ENCODE data around the gene CYP4Z1. TPM values are rescaled to one million over a fixed set of nuclear protein-coding genes. Genes with fewer than 3 reads are reported as not detected.

Gene CYP4Z1
- not detected in 2 replicates for polyA plus RNA-seq (2011; rRNA removed)
- polyA minus RNA-seq (2011; rRNA and poly(A)+ RNA removed) = not detected in 2 replicates

- ChIA-PET POLR2A (no interaction called here), CTCF (no interaction called here)
- no peak for DNase-seq (ENCODE audit: low read depth, low spot score)
- no peak within 1 kb of the TSS for H3K4me3 ChIP-seq (ENCODE audit: low read depth, low read length)
- H3K27ac ChIP-seq (ENCODE audit: low read depth, low read length) = no peak within 1 kb of the TSS
- no peak for TF ChIP-seq CTCF (IDR thresholded peaks at IDR 0.05; ENCODE audit: low read depth, low read length)
- no peaks in the 10 kb centered on the region for H3K27me3 ChIP-seq (ENCODE audit: control insufficient read depth, insufficient read depth, low read length)
- H3K9me3 ChIP-seq (ENCODE audit: control insufficient read depth, insufficient read depth, low read length) = no peaks in the 10 kb centered on the region
Observed at GRCh38 chr1:47067097-47067594, at the start of gene CYP4Z1. CYP4Z1 (plus strand) TSS chr1:47067231; CDS start chr1:47067491, 260 bp downstream.

GRCh38 chr1:47021070-47021469 lies 46.0 kb upstream of the CYP4Z1 start:
- CTCF ChIA-PET = no interaction called here
- Histone ChIP-seq H3K27ac (ENCODE audit: low read depth, low read length) (no peak overlapping the region), H3K4me3 (ENCODE audit: low read depth, low read length) (no peak overlapping the region), H3K27me3 (ENCODE audit: control insufficient read depth, insufficient read depth, low read length) (no peaks in the 10 kb centered on the region), H3K9me3 (ENCODE audit: control insufficient read depth, insufficient read depth, low read length) (no peaks in the 10 kb centered on the region; the same call in 1 of the 2 replicates)
- DNase-seq (ENCODE audit: low read depth, low spot score) = no peak
- no peak for TF ChIP-seq CTCF (IDR thresholded peaks at IDR 0.05; ENCODE audit: low read depth, low read length)
- POLR2A ChIA-PET = no interaction called here

- CTCF ChIA-PET = no interaction called here
- Histone ChIP-seq H3K27me3 (ENCODE audit: control insufficient read depth, insufficient read depth, low read length) (no peaks in the 10 kb centered on the region), H3K4me3 (ENCODE audit: low read depth, low read length) (no peak within 1 kb of the TSS), H3K27ac (ENCODE audit: low read depth, low read length) (no peak within 1 kb of the TSS), H3K9me3 (ENCODE audit: control insufficient read depth, insufficient read depth, low read length) (no peaks in the 10 kb centered on the region; the same call in 1 of the 2 replicates)
- TF ChIP-seq CTCF (IDR thresholded peaks at IDR 0.05; ENCODE audit: low read depth, low read length) = no peak
- POLR2A ChIA-PET = no interaction called here
- no peak for DNase-seq (ENCODE audit: low read depth, low spot score)
Observed at GRCh38 chr1:47023268-47024140, 43.5 kb upstream of the CYP4Z1 start, which contains the start of gene CYP4X1. CYP4X1 (plus strand) TSS chr1:47023669; CDS start chr1:47023818, 149 bp downstream.

GRCh38 chr1:47024141-47024801 lies 42.8 kb upstream of the CYP4Z1 start:
- no peak overlapping the region for H3K4me3 ChIP-seq (ENCODE audit: low read depth, low read length)
- TF ChIP-seq CTCF (IDR thresholded peaks at IDR 0.05; ENCODE audit: low read depth, low read length) = no peak
- no peaks in the 10 kb centered on the region; the same call in 1 of the 2 replicates for H3K9me3 ChIP-seq (ENCODE audit: control insufficient read depth, insufficient read depth, low read length)
- H3K27me3 ChIP-seq (ENCODE audit: control insufficient read depth, insufficient read depth, low read length) = no peaks in the 10 kb centered on the region
- ChIA-PET POLR2A (no interaction called here), CTCF (no interaction called here)
- no peak overlapping the region for H3K27ac ChIP-seq (ENCODE audit: low read depth, low read length)
- no peak for DNase-seq (ENCODE audit: low read depth, low spot score)
